ENCODE results near the gene LIF.

The LIF gene

DNA sequence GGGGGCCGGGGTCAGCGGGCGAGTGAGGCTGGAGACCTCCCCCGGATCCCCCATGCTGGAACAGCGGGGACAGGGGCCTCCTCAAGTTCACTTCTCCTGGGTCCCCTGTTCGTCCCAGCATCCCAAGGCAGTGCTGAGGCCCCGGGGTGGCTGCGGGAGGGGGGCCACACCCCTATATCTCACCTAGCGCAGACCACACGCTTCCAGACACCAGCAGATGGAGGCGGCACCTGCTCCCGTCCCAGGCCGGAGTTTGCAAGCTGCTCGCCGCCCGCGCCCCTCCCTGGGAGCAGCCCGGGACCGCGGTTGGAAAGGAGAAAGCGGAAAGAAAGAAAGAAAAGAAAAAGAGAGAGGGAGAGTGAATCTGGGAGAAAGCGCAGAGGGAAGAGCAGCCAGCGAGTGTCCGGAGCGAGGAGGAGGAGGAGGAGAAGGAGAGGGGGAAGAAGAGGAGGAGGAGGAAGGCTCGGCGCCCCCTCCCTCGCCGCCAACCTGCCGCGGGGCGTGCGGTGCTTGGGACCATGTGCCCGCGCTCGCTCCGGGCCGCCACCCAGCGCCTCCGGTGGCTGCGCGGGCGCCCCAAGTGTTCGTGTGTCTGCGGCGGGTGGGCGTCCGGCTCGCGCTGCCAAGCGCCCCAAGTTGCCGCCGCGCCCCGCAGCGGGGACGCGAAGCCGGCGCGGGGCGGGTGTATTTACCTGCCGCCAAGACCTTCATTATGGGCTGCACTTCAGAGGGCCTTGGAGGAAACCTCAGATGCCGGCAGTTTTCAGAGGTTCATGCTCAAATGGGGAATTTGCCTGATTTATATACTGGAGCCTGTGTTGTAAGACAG is at the start of gene LIF:
TSS of gene LIF (minus strand) at position 775 of the 829 bp plus-strand sequence. CDS start at position 711, 64 bp downstream.
- DNase-seq (ENCODE audit: low read depth in 1 of 2, low spot score in 1 of 2) = peak; percentile 48 to 52

DNA sequence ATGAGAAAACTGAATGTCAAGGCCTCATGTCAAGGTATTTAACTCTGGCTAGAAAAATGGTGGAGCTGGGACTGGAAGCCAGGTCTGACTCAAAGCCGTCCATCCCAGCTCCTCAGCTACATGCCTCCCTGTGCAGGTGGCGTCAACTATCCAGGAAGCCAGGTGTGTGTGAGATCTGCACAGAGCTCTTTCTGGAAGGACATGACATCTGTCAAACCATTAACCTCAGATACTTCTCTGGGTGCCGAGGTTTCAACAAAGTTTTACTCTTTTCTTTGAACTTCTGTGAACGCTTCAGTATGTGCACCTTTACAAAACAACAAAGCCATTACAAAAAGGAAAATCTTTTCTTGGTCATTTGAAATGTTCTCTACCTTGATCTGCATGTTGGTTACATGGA is 49.8 kb upstream of the LIF start:
- DNase-seq (ENCODE audit: low read depth in 1 of 2, low spot score in 1 of 2) = no peak

DNA sequence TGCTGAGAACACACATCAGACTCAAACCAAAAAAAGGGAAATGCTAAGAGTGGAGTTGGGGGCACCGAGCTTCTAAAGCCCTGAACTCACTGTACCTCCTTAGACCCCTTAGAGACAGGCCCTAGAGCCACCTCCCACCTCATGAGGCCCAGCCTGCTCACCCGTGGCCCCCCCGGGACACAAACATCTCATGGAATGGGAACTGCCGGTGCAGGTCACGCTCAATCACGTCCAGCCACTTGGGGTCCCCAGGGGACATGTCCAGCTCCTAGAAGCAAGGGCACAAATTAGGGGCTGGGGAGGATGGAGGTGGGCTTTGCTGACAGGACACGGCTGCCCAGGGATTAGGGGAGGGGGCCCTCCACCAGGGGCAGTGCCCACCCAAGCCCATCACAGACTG is 49.0 kb upstream of the LIF start:
- no peak for DNase-seq (ENCODE audit: low read depth in 1 of 2, low spot score in 1 of 2)

DNA sequence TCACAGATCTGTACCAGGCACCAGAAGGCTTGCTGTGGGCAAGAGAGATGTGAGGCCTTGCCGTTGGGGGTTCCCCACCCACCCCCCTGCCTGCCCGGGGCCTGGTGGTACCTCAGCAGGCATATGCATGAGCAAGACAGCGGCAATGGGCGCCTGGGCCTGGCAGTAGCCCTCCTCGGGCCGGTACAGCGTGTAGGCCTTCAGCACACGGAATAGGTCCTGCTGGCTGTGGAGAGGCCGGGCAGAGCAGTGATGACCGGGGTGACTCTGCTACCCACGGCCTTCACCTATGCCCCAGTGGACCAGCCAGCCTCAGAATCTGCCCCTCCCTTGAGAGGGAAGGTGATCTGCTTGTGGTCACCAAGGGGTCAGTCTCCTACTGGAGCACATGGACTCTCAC is 48.3 kb upstream of the LIF start:
- DNase-seq (ENCODE audit: low read depth in 1 of 2, low spot score in 1 of 2) = no peak

- no peak for DNase-seq (ENCODE audit: low read depth in 1 of 2, low spot score in 1 of 2)
Measured at GRCh38 chr22:30294066-30294465, 47.5 kb upstream of the LIF start.

- no peak for DNase-seq (ENCODE audit: low read depth in 1 of 2, low spot score in 1 of 2)
Measured at GRCh38 chr22:30293026-30293425, 46.5 kb upstream of the LIF start.

- no peak for DNase-seq (ENCODE audit: low read depth in 1 of 2, low spot score in 1 of 2)
Measured at GRCh38 chr22:30292069-30292970, 45.8 kb upstream of the LIF start.

DNA sequence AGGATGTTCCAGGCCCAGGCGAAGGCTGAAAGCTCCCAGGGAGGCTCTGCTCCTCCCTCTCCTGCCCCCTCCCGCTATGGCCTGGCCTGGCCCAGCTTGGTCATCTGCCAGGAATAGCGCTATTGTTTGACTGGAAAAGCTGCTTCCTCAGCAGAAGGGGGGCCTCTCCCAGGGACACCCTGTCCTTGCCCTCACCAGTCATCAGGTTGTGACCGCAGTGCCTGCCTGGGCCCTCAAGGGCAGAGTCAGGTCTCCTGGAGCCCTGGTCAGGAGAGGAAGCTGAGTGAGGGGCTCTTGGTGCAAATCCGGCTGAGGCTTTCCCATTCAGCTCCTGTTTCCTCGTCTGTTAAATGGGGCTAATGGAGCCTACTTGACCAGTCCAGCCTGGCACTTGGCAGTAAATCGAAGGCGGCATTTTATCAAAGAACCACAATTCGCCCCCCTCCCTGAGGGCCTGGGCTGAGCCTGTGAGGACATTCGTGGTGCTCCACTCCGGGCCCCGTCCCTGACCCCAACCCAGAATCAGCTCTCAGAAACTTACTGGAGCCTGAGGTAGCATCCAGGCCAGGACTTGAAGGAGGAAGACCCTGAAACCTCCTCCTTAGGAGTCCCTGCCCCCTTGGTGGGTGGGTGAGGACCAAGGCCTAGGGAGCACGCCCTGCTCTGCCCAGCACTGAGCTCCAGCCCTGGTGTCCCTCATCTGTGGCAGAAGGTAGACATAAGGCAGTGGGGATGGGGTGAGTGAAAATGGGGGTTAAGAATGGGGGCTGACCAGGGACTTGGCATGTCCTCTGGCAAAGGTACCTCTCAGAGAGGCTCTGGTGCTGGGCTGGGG is 44.7 kb upstream of the LIF start:
- DNase-seq (ENCODE audit: low read depth in 1 of 2, low spot score in 1 of 2) = no peak

DNA sequence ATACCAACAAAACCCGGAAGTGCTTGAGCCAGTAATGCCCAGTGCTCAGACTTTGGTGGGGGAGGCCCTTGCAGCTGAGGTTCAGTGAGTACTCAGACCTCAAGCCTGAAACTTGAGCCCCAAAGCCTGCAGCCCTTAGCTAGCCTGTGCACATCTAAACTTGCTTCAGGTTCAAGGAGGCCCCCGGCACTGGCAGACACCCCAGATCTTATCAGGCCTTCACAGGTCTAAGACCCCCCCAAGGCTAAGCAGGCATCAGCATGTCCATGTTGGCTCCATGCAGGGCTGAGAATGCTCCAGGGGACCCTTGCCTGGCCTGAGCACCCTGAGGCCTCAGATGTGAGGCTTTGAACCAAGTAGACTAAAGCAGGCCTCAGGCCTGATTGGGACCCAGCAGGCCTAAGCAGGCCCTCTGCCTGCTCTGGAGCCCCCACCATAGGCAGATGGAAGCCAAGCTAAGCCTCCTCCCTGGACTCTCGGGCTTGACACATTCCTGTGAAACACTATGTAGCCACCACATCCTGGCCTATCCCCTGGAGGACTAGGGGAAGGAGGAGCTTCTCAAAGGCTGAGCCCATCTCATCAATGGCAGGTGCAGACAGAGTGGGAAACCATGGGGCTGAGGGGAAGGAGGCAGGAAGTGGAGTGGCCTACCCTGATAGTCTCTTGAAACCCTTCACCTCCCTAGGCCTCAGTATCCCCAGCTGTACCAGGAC is 43.9 kb upstream of the LIF start:
- DNase-seq (ENCODE audit: low read depth in 1 of 2, low spot score in 1 of 2) = no peak

GRCh38 chr22:30289980-30290313 is 43.4 kb upstream of the LIF start:
- no peak for DNase-seq (ENCODE audit: low read depth in 1 of 2, low spot score in 1 of 2)

DNA sequence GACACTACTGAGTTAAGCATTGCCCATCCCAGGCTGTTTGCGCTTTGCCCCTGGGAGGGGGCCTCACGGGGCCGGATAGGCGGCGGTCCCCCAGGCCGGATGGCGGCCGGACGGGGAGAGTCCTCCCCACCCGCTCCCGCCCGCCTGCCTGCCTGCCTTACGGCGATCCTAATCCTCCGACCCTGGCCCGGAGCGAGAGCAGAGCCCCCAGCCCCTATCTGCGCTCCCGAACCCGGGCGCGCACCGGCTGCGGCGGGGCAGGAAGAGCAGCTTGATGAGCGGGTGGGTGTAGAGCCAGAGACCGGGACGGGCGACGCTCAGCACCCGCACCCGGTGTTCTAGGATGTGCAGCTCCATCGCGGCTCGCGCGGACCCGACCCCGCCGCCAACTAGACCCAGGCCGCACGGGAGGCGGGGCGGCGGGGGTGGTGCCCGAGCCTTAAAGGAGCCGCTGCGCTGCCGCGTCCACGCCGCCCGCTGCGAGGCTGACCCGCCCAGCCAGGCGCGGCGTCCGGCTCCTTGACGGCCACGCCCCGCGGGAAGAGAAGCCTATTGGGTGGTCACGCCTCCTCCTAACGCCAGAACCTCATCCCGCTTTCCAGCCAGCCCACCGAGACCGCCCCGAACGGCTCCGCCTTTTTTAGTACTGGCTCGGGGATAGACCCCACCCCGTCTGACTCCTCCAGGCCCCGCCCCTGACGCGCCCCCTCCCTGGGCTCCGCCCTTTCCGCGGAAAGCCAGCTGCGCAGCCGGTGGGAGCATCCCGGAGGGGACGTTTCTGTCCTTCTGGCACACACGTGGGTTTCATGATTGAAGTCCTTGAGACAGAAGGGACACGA is 42.8 kb upstream of the LIF start, which contains the start of gene CASTOR1:
TSS of gene CASTOR1 (minus strand) at position 365 of the 839 bp plus-strand sequence. CDS start at position 357, 8 bp downstream.
- peak; percentile 80 to 88 for DNase-seq (ENCODE audit: low read depth in 1 of 2, low spot score in 1 of 2)

GRCh38 chr22:30288419-30289140 is 42.0 kb upstream of the LIF start:
- no peak for DNase-seq (ENCODE audit: low read depth in 1 of 2, low spot score in 1 of 2)

GRCh38 chr22:30287648-30288418 is 41.3 kb upstream of the LIF start:
- peak; percentile 77 to 87 for DNase-seq (ENCODE audit: low read depth in 1 of 2, low spot score in 1 of 2)

DNA sequence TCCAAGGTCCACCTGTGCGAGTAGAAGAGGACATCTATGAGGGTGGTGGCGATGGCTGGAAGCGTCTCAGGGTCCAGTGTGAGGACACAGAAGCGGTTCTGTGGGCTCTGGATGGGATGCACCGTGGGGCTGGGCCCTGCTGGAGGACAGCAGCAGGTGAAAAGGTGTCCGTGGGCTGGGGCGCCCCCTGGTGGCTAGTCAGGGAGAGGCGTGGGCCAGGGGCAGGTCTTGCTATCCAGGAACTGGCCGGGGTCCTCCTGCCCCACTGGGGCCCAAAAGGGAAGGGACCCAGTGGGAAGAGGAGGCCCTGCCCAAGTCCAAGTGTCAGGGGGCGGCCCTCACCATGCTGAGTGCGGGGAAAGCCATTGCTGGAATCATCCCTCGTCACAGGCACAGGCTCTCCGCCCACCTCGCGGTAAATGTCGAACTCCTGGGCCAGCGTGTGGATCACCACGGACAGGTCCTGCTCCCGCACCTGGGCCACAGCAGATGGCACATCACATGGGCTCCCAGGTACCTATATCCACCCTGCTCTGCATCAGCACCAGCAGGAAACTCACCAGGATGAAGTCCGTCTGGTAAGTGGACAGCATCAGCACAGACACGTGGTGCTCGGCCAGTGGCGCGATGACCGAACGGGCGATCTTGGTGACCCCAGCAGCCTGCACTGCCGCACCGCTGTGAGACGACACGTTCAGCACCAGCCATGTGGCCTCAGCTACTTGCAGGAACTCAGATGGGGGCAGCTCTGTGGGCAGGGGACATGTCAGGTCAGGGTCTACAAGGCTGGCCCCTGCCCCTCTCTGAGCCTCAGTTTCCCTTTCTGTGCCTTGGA is 40.5 kb upstream of the LIF start:
- DNase-seq (ENCODE audit: low read depth in 1 of 2, low spot score in 1 of 2) = peak; percentile 83 to 88

- no peak for DNase-seq (ENCODE audit: low read depth in 1 of 2, low spot score in 1 of 2)
Measured at GRCh38 chr22:30286331-30286730, 39.8 kb upstream of the LIF start.

- DNase-seq (ENCODE audit: low read depth in 1 of 2, low spot score in 1 of 2) = no peak
Measured at GRCh38 chr22:30285846-30286200, 39.3 kb upstream of the LIF start.

DNA sequence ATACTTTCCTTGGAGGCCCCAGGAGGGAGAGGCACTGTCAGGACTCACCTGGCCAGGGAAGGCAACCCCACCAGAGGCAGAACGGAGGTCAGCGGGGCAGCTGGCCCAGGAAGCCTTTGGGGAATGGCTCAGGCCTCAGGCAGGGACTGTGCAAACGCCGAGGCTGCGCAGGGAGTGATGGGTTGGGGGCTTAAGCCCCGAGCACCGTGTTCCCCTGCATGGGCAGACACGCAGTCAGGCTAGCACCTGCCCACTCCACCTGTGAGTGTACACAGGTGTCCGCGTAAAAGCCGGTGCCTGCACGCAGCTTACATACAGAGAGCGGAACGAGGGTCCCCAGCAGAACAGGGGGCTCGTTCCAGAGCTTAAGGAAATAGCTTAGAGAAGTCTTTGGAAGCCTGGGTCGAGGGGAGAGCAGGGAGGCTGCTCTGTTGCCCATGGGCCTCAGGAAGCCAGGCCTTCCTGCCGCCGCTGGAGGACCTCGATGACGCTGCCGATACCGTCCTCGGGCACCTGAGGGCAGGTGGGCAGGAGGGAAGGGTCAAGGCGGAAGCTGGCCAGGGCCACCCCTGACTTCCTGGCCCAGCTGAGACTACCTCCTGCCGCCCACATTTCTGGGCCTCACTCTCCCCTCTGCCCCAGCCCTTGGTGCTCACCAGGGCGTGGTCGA is 38.8 kb upstream of the LIF start:
- DNase-seq (ENCODE audit: low read depth in 1 of 2, low spot score in 1 of 2) = no peak

Data from activated CD4-positive, alpha-beta T cell treated with anti-CD3 and anti-CD28 coated beads, Interleukin-2, amount 50 U/mL, for 24 hours (primary cell).